Cardiac fibroblast (primary cell): Measurements from ENCODE around the gene SUPT20H.

Source experiments
- DNase-seq, 2 donors: peaks; one replicate each; pipeline versions ENCODE4 v3.0.0 to v3.0.0-alpha.2; 2010; ENCODE audit warnings: low read depth in 2 of 2
- H3K4me3 ChIP-seq, 2 donors: replicated peaks in 1 of 2; 1 replicate in 1 of 2; 2 replicates in 1 of 2; pipeline ENCODE4 v1.5.1; 2011; ENCODE audit warnings: low read depth in 2 of 2, low read length in 2 of 2, mild to moderate bottlenecking in 2 of 2, moderate library complexity in 1 of 2
- TF ChIP-seq, protein P1 (sequence below): IDR thresholded peaks from one replicate; pipeline ENCODE4 v1.5.1; 2011; ENCODE audit warnings: low read depth, mild to moderate bottlenecking, low read length, inconsistent platforms

Gene SUPT20H

DNA sequence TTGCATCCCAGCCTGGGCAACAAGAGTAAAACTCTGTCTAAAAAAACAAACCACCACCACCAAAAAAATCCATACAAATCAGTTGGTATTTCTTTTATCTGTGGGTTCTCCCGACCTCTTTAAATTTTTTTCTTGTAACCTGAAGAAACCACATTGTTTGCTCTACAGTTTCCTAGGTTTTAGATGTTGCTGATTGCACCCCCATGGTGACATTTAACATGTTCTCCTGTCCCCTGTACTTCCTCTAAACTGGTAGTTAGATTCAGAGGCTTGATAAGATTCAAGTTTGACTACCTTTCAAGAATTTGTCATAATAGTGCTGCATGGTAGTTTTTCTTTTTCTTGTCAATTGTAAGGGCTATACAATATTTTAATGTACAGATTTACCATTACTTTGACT, 84.3 kb downstream of the SUPT20H start:
- no peak for DNase-seq
- TF ChIP-seq, protein P1, sequence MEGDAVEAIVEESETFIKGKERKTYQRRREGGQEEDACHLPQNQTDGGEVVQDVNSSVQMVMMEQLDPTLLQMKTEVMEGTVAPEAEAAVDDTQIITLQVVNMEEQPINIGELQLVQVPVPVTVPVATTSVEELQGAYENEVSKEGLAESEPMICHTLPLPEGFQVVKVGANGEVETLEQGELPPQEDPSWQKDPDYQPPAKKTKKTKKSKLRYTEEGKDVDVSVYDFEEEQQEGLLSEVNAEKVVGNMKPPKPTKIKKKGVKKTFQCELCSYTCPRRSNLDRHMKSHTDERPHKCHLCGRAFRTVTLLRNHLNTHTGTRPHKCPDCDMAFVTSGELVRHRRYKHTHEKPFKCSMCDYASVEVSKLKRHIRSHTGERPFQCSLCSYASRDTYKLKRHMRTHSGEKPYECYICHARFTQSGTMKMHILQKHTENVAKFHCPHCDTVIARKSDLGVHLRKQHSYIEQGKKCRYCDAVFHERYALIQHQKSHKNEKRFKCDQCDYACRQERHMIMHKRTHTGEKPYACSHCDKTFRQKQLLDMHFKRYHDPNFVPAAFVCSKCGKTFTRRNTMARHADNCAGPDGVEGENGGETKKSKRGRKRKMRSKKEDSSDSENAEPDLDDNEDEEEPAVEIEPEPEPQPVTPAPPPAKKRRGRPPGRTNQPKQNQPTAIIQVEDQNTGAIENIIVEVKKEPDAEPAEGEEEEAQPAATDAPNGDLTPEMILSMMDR, result no peak
- no peak overlapping the region for H3K4me3 ChIP-seq

DNA sequence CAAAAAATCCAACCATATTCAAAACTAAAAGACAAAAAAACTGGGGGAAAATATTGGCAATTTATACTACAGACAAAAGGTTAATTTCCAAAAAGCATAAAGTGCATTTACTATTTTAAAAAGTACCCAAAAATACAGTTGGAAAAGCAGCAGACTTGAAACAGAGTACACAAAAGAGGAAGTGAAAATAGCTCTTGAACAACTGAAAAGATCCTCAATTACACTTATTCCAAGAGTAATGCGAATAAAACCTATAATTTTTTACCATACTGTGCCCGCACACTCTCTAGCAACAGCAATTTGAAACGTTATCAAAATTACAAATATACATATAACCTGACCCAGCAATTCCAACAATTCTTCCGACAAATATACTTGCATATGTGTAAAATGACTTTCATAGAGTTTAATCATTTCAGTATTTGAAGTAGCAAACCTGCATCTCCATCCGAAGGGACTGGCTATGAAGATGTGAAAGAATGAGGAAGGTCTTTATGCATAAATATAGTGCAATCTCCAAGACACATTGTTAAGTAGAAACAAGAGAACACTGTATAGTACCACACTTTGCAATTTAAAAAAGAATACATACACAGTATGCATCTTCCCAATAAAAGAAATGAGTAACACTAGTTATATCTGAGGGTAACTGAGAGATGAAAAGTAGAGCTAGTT, 85.7 kb downstream of the SUPT20H start:
- H3K4me3 ChIP-seq, result no peak overlapping the region
- TF ChIP-seq, protein P1, result no peak
- DNase-seq, result no peak

DNA sequence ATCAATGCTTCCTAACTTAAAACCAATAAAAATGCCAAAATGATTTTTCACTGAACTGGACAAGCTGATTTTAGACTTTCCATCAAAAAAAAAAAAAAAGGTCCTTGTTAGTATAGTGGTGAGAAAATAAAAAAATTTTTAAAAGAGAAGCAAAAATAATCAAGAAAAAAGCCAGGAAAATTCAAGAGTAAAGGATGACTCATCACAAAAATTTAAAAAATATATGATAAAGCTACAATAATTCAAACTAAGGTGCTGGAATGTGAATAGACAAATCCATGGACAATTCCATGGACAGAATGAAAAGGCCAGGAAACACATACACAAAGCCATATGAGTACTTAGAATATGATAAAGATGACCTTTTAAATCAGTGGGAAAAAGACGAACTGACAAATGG, 86.5 kb downstream of the SUPT20H start:
- TF ChIP-seq, protein P1, result no peak
- no peak overlapping the region for H3K4me3 ChIP-seq

DNA sequence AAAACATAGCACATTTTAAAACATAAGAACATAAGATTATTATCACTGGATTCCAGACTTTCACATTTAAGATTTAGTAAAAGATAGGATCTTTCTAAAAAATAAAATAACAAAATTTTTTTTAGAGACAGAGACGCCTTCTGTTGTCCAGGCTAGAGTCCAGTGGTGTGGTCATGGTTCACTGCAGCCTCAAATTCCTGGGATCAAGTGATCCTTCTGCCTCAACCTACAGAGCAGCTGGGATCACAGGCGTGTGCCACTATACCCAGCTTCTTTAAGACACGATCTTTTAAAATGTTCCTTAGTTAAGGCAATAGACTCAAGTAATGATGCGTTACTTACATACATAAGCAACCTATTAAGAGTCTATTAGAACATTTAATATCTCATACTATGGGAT, 93.1 kb downstream of the SUPT20H start:
- no peak overlapping the region for H3K4me3 ChIP-seq
- TF ChIP-seq, protein P1, result no peak
- no peak for DNase-seq

More for the DNA sequence above, 86.5 kb downstream of the SUPT20H start:
- DNase-seq, result no peak

DNA sequence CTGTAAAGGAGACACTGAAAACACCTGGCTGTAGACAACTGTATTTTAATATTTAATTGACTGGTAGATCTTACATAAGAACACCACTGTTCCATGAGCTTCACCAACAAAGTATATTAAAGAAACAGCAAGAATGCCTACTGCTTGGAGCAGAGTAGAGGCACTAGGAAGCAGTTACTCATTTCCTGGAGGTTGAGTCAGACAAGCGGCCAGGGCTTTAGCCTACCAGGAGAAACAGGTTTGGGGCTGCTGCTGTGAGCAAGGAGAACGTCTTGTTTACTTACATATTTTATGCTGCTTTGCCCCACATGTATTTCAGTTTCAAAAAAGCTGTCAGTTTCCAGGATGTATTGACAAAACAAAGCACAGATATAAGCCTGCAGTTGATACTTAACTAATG, 93.7 kb downstream of the SUPT20H start:
- peak; percentile 79 to 92 for DNase-seq
- TF ChIP-seq, protein P1, result no peak
- no peak overlapping the region for H3K4me3 ChIP-seq

DNA sequence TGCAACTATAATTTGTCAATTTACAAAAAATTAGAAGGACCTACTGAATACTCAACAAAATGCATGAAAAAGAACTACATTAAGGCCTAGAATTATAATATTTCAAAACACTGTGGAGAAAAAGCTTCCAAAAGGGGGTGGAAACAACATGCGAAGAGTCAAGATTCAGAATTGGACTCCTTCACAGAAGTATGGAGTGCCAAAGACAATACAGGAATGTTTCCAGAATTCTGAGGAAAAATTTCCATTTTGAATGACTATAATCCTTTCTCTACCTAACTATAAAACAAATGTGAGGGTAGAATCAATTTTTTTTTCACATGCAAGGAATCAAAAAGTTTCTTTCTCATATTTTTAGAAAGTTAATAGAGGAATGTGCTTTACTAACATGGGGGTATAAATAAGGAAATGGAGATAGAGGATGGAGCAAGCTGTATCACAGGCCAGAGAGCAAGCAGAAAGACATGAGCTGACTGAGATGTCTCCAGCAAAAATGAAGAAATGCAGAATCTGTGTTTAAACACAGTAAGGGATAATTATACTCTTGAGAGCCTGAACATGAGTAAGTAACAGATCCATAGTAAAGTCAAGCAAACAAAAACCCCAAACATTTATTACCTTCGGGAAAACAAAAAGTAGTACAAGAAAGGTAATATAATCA, 99.9 kb downstream of the SUPT20H start:
- no peak for DNase-seq
- TF ChIP-seq, protein P1, result no peak
- H3K4me3 ChIP-seq, result no peak overlapping the region
